Smooth muscle cell (in vitro differentiated cells): ENCODE measurements around the gene FERMT3. TPM values are rescaled to one million over a fixed set of nuclear protein-coding genes. Genes with fewer than 3 reads are reported as not detected.

ENCODE experiments used
- DNase-seq: peaks from one replicate; lab custom pipeline; 2025; ENCODE audit not compliant: unreplicated experiment; lab: John Stamatoyannopoulos, UW
- H2AFZ ChIP-seq: fragments of 200-600 bp; sonication (generic); 2 replicates; pipeline ENCODE4 v1.6.0; 2016; ENCODE audit warnings: antibody characterized with exemption, low read depth, mild to moderate bottlenecking
- H3F3A ChIP-seq: fragments of 200-600 bp; sonication (generic); 2 replicates; pipeline ENCODE4 v1.6.0; 2017; ENCODE audit warnings: antibody characterized with exemption, low read depth
- H3K27ac ChIP-seq: fragments of 200-600 bp; sonication (generic); 2 replicates; pipeline ENCODE4 v1.5.1; 2016; ENCODE audit warnings: low read depth, mild to moderate bottlenecking
- H3K27me3 ChIP-seq: fragments of 200-600 bp; sonication (generic); 2 replicates; pipeline ENCODE4 v1.6.1; 2016; ENCODE audit warnings: low read depth, mild to moderate bottlenecking
- H3K36me3 ChIP-seq: fragments of 200-600 bp; sonication (generic); 2 replicates; pipeline ENCODE4 v1.5.1; 2016; ENCODE audit warnings: low read depth
- H3K4me1 ChIP-seq: fragments of 200-600 bp; sonication (generic); 2 replicates; pipeline ENCODE4 v1.5.1; 2016; ENCODE audit warnings: low read depth
- H3K4me2 ChIP-seq: fragments of 200-600 bp; sonication (generic); 2 replicates; pipeline ENCODE4 v1.6.0; 2016; ENCODE audit warnings: mild to moderate bottlenecking
- H3K4me3 ChIP-seq: fragments of 200-600 bp; sonication (generic); 2 replicates; pipeline ENCODE4 v1.5.1; 2016; ENCODE audit warnings: mild to moderate bottlenecking
- H3K79me2 ChIP-seq: fragments of 200-600 bp; sonication (generic); 2 replicates; pipeline ENCODE4 v1.6.0; 2016; ENCODE audit warnings: low read depth, mild to moderate bottlenecking
- H3K9ac ChIP-seq: fragments of 200-600 bp; sonication (generic); 2 replicates; pipeline ENCODE4 v1.6.0; 2016; ENCODE audit warnings: low read depth
- H3K9me3 ChIP-seq: fragments of 200-600 bp; sonication (generic); replicated peaks from 2 replicates; pipeline ENCODE4 v1.5.1; 2016; ENCODE audit warnings: low read depth
- H4K20me1 ChIP-seq: fragments of 200-600 bp; sonication (generic); 2 replicates; pipeline ENCODE4 v1.6.0; 2016; ENCODE audit warnings: low read depth
- CTCF ChIP-seq: fragments of 200-600 bp; sonication (generic); IDR thresholded peaks from 2 replicates; pipeline ENCODE4 v1.5.1; 2017; ENCODE audit warnings: borderline replicate concordance, mild to moderate bottlenecking, antibody characterized with exemption; ENCODE audit not compliant: insufficient read depth, poor library complexity, severe bottlenecking
- WGBS: methylation state at CpG from one replicate; pipeline ENCODE4 v1.1.7; 2016; ENCODE audit warnings: low lambda C conversion rate; 5-methylcytosine and 5-hydroxymethylcytosine counted together
- polyA plus RNA-seq: library from polyadenylated mRNA; unstranded; fragments of >200 nt; fragmentation: Nextera tagmentation; extraction: Ambion mirVana; gene quantifications from 2 replicates; pipeline ENCODE4 v1.2.1, GENCODE V29; 2016
- total RNA-seq: library from RNA; depleted of rRNA; stranded (reverse); fragments of >200 nt; gene quantifications from 2 replicates; pipeline ENCODE4 v1.2.3, GENCODE V29; 2014

FERMT3 gene
- total and polyA plus RNA-seq, 2 experiments from 2014 or later: 1.2 to 3.7 TPM

- Histone ChIP-seq H3K4me2 (no peak overlapping the region), H3K27ac (no peak overlapping the region), H3F3A (peaks cover under 1% of the 10 kb centered on the region), H3K4me1 (peaks cover 1% of the 10 kb centered on the region), H3K36me3 (no peaks in the 10 kb centered on the region), H3K9ac (no peak overlapping the region), H3K9me3 (no peaks in the 10 kb centered on the region), H4K20me1 (no peaks in the 10 kb centered on the region), H2AFZ (no peak overlapping the region), H3K27me3 (no peaks in the 10 kb centered on the region), H3K79me2 (no peaks in the 10 kb centered on the region), H3K4me3 (no peak overlapping the region)
- WGBS: 92% methylated on average over 8 of the region's 8 CpGs
- no peak for DNase-seq
- TF ChIP-seq CTCF: no peak
Measured at GRCh38 chr11:64176751-64177150, 29.8 kb upstream of the FERMT3 start.

- H3K9ac ChIP-seq: no peak overlapping the region
- H2AFZ ChIP-seq: no peak overlapping the region
- peaks cover 4% of the 10 kb centered on the region for H3K4me1 ChIP-seq
- H3K4me2 ChIP-seq: no peak overlapping the region
- 100% methylated on average over 1 of the region's 1 CpG for WGBS
- peaks cover 4% of the 10 kb centered on the region for H3F3A ChIP-seq
- H3K36me3 ChIP-seq: no peaks in the 10 kb centered on the region
- H4K20me1 ChIP-seq: no peaks in the 10 kb centered on the region
- TF ChIP-seq CTCF: no peak
- no peaks in the 10 kb centered on the region for H3K9me3 ChIP-seq
- no peak for DNase-seq
- H3K27ac ChIP-seq: no peak overlapping the region
- H3K79me2 ChIP-seq: peaks cover 4% of the 10 kb centered on the region
- H3K27me3 ChIP-seq: no peaks in the 10 kb centered on the region
- H3K4me3 ChIP-seq: no peak overlapping the region
Measured at GRCh38 chr11:64178203-64178602, 28.3 kb upstream of the FERMT3 start.

- no peak overlapping the region for H3K9ac ChIP-seq
- no peak overlapping the region for H3K27ac ChIP-seq
- peaks cover 4% of the 10 kb centered on the region for H3F3A ChIP-seq
- H3K36me3 ChIP-seq: no peaks in the 10 kb centered on the region
- no peak for TF ChIP-seq CTCF
- H3K4me2 ChIP-seq: no peak overlapping the region
- H3K79me2 ChIP-seq: peaks cover 13% of the 10 kb centered on the region
- no peaks in the 10 kb centered on the region for H4K20me1 ChIP-seq
- 98% methylated on average over 12 of the region's 12 CpGs for WGBS
- no peak overlapping the region for H3K4me3 ChIP-seq
- no peak overlapping the region for H2AFZ ChIP-seq
- H3K4me1 ChIP-seq: peaks cover 4% of the 10 kb centered on the region
- no peaks in the 10 kb centered on the region for H3K9me3 ChIP-seq
- DNase-seq: no peak
- no peaks in the 10 kb centered on the region for H3K27me3 ChIP-seq
Measured at GRCh38 chr11:64178951-64179639, 27.4 kb upstream of the FERMT3 start.

GRCh38 chr11:64180891-64181290 is 25.6 kb upstream of the FERMT3 start:
- Histone ChIP-seq H3K27me3 (no peaks in the 10 kb centered on the region), H3F3A (peaks cover 4% of the 10 kb centered on the region), H3K9me3 (no peaks in the 10 kb centered on the region), H4K20me1 (no peaks in the 10 kb centered on the region), H3K4me1 (peaks cover 7% of the 10 kb centered on the region), H3K9ac (no peak overlapping the region), H3K4me3 (no peak overlapping the region), H3K27ac (peak overlapping the region; percentile 77), H2AFZ (no peak overlapping the region), H3K4me2 (peak overlapping the region; percentile 50), H3K36me3 (no peaks in the 10 kb centered on the region), H3K79me2 (peaks cover 15% of the 10 kb centered on the region)
- 25% methylated on average over 5 of the region's 5 CpGs for WGBS
- TF ChIP-seq CTCF: no peak
- DNase-seq: no peak
